Epithelial cell of prostate (primary cell): ENCODE results near the gene GARIN1A.
"Not testable (repeated sequence)": the region's sequence is repeated elsewhere in the genome, so short reads cannot be mapped to it uniquely, and the experiment has no call there.

ENCODE experiments used
- DNase-seq: peaks from one replicate; pipeline ENCODE4 v3.0.0-alpha.2; 2011; ENCODE audit warnings: low read depth, low spot score
- H3K27ac ChIP-seq: fragments of 450-650 bp; 2 replicates; pipeline ENCODE4 v1.5.1; 2017; ENCODE audit warnings: mild to moderate bottlenecking

Gene GARIN1A

DNA sequence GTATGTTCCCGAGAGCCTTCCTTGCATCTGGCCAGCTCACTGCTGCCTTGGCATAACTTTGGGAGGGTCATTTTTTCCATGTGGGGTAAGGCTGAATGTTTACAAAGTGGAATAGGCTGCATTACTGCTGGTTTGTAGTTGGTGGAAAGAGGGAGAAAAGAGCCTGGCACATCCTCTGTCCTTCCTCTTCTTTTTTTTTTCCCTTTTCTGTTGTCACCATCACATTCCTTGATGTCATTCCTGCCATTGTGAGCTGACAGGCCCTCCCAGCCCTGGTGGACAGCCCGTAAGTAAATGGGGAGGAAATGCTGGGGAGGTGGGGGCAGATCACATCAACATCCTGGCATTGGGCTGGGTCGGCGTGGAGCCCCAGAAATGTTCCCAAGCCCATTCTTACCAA lies at the start of gene GARIN1A:
Gene GARIN1A, plus strand, starts transcription at position 301 of the 400 bp plus-strand sequence. CDS start 106 bp downstream, outside the sequence.
- DNase-seq, result no peak
- no peak within 1 kb of the TSS for H3K27ac ChIP-seq

DNA sequence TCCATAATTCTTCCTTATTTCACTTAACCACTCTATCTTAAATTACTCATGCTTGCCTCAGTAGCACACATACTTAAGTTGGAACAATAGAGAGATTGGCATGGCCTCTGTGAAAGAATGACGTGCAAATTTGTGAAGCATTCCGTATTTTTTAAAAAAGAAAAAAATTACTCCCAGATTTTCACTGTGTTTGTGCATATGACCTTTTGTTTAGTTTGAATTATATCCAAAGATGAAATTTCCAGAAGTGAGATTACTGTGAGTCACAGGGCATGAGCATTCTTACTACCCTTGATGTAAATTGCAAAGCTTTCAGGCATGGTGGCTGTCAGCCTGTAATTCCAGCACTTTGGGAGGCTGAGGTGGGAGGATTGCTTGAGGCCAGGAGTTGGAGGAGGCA lies 45.0 kb upstream of the GARIN1A start:
- not testable (repeated sequence) for DNase-seq, H3K27ac ChIP-seq

DNA sequence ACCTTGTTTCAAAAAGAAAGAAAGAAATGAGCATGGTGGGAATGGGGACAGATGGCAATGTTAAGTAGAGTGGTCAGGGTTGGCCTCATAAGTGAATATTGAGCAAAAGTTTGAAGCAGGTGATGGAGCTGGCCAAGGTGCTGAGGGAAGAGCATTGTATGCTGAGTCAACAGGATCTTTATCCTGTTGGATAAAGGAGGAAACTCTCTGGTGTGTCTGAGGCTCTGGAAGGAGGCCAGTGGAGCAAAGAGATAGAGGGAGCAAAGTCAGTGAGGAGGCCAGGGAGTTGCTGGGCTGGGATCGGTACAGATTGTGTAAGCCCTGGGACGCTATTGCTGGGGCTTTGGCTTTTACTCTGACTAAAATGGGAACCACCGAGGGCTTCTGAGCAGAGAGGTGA lies 38.2 kb upstream of the GARIN1A start:
- not testable (repeated sequence) for H3K27ac ChIP-seq, DNase-seq

DNA sequence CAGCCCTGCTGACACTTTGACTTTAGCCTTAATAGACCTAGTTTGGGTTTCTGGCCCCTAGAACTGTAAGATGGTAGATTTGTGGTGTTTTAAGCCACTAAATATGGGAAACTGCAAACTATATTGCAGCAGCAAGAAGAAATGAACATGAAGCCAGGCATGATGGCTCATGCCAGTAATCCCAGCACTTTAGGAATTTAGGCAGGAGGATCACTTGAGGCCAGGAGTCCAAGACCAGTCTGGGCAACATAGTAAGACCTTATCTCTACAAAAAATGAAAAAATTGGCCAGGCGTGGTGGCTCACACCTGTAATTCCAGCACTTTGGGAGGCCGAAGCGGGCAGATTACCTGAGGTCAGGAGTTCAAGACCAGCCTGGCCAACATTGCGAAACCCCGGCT lies 26.9 kb upstream of the GARIN1A start:
- H3K27ac ChIP-seq, DNase-seq: not testable (repeated sequence)

DNA sequence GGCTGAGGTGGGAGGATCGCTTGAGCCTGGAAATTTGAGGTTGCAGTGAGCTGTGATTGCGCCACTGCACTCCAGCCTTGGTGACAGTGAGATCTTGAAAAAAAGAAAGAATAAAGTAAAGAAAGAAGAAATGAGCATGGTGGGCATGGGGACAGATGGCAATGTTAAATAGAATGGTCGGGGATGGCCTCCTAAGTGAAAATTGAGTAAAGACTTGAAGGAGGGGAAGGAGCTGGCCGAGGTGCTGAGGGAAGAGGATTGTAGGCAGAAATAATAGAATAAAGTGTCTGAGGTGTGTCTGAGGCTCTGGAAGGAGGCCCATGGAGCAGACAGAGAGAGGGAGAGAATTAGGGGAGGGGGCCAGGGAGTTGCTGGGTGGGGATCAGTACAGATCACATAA lies 26.2 kb upstream of the GARIN1A start:
- not testable (repeated sequence) for H3K27ac ChIP-seq, DNase-seq

DNA sequence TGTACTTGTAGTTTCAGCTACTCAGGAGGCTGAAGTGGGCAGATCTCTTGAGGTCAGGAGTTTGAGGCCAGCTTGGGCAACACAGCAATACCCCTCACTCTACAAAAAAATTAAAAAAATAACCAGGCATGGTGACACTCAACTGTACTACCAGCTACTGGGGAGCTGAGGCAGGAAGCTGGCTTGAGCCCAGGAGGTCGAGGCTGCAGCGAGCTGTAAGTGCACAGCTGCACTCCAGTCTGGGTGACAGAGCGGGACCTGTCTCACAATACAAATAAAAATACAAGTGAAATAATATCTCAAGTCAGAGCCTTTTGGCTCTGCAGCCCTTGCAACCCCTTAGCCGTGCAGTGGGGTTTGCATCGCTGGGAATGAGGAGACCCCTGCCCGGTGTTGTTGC lies 25.2 kb upstream of the GARIN1A start:
- not testable (repeated sequence) for DNase-seq, H3K27ac ChIP-seq

DNA sequence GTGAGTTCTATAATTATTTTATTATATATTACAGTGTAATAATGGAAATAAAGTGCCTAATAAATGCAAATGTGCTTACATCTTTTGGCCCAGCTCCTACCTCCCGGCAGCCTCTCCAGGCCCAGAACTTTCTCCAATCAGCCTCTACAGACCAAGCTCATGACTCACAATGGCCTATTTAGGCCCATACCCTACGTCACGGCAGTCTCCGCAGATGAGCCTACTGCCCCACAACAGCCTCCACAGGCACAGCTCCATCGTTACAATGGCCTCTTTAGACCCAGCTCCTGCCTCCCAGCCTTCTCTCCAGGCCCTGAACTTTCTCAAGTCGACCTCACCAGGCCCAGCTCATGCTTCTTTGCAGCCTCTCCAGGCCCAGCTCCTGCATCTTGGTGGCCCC lies 21.0 kb upstream of the GARIN1A start:
- not testable (repeated sequence) for DNase-seq, H3K27ac ChIP-seq

DNA sequence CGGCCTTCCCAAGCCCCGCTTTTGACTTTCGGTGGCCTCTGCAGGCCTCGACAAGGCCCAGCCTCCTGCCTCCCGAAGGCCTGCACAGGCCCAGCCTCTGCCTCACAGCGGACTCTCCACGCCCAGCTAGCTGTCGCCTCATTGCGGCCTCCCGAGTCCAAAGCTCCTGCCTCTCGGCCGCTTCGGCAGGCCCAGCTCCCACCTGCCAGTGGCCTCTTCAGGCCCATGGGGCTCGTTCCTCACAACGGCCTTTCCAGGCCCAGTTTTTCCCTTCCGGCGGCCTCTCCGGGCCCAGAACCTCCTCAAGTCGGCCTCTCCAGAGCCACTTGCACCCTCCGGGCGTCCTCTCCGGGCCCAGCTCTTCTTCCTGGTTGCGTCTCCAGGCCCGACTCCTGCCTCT lies 19.5 kb upstream of the GARIN1A start:
- H3K27ac ChIP-seq, DNase-seq: not testable (repeated sequence)

DNA sequence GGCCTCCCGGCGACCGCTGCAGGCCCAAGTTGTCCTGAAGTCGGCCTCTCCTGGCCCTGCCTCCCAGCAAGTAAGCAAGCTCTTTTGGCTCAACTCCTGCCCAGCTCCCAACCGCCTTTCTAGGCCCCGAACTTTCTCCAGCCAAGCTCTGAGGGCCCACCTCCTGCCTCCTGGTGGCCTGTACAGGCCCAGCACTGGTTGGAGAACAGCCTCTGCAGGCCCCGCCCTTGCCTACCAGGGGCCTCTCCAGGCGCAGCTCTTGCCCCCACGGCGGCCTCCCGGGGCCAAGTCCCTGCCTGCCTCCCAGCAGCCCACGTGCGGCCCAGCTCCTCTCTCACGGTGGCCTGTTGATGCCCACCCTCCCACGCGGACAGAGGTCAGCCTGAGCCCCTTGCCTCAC lies 18.9 kb upstream of the GARIN1A start:
- DNase-seq, H3K27ac ChIP-seq: not testable (repeated sequence)

DNA sequence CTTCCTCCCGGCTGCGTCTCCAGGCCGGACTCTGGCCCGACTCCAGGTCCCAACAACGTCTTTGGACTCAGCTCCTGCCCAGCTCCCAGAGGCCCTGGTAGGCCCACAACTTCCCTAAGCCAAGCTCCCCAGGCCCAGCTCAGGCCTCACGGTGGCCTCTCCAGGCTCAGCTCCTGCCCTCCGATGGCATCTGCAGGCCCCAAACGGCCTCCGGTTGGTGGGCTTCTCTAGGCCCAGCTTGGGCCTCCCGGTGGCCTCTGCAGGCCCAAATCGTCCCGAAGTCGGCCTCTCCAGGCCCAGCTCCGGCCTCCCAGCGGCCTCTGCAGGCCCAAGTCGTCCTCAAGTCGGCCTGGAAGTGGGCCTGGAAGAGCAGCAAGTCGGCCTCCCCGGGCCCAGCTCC lies 18.0 kb upstream of the GARIN1A start:
- not testable (repeated sequence) for DNase-seq, H3K27ac ChIP-seq

DNA sequence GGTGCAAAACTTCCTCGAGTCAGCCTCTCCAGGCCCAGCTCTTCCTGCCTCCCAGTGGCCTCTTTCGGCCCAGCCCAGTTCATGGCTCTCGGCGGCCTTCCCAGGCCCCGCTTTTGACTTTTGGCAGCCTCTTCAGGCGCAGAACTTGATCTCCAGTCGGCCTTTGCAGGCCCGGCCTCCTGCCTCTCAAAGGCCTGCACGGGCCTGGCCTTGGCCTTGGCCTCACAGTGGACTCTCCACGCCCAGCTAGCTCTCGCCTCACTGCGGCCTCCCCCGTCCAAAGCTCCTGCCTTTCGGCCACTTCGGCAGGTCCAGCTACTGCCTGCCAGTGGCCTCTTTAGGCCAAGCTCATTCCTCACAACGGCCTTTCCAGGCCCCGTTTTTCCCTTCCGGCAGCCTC lies 17.6 kb upstream of the GARIN1A start:
- H3K27ac ChIP-seq, DNase-seq: not testable (repeated sequence)

DNA sequence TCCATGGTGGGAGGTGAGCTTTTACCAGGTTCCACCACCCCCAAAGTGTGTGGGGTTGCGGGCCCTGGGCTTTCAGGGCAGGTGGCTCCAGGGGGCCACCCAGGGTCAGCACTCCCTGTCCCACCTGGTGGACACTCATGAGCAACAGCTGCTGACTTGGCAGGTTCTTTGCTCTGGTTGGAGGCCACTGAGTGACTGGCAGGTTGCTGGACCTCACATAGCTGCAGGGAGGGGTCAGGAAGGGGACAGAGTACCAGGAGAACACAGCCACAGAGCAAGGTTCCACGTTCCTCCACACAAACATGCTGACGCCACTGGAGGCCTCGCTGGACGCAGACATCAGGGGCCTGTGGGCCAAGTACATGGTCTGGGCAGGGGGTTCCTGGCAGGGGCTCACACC lies 13.7 kb upstream of the GARIN1A start:
- not testable (repeated sequence) for H3K27ac ChIP-seq, DNase-seq

DNA sequence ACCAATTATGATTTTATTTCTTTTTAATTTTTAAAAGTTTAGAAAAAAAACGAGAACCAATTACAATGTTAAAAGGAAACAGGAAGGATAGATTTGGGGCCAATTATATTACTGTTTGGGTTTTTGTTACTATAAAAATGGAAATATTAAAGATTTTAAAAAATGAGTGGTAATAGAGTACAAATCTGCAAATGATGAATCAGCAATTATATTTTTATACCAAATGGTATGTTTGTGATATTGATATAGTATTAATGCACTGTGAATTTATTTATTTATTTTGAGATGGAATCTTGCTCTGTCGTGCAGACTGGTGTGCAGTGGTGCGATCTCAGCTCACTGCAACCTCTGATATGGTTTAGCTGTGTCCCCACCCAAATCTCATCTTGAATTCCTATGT lies 11.5 kb upstream of the GARIN1A start:
- no peak overlapping the region for H3K27ac ChIP-seq
- no peak for DNase-seq

DNA sequence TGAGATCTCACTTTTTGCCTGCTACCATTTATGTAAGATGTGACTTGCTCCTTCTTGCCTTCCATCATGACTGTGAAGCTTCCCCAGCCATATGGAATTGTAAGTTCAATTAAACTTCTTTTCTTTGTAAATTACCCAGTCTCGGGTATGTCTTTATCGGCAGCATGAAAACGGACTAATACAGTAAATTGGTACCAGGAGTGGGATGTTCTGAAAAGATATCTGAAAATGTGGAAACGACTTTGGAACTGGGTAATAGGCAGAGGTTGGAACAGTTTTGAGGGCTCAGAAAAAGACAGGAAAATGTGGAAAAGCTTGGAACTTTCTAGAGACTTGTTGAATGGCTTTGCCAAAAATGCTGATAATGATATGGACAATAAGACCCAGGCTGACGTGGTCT lies 10.6 kb upstream of the GARIN1A start:
- DNase-seq, result no peak
- H3K27ac ChIP-seq, result no peak overlapping the region

DNA sequence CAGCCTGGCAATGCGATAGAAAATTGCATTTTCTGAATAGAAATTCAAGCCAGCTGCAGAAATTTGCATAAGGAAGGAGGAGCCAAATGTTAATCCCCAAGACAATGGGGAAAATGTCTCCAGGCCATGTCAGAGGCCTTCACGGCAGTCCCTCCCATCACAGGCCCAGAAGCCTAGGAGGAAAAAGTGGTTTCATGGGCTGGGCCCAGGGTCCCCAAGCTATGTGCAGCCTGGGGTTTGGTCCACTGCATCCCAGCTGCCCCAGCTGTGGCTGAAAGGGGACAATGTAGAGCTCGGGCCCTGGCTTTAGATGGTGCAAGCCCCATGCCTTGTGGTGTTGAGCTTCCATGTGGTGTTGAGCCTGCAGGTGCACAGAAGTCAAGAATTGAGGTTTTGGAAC lies 10.0 kb upstream of the GARIN1A start:
- no peak for DNase-seq
- no peak overlapping the region for H3K27ac ChIP-seq

DNA sequence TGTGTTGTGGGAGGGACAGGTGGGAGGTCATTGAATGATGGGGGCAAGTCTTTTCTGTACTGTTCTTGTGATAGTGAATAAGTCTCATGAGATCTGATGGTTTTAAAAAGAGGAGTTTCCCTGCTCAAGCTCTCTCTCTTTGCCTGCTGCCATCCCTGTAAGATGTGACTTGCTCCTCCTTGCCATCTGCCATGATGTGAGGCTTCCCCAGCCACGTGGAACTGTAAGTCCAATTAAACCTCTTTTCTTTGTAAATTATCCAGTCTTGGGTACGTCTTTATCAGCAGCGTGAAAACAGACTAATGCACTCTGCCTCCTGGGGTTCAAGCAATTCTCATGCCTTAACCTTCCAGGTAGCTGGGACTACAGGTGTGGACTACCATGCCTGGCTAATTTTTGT lies 8.9 kb upstream of the GARIN1A start:
- H3K27ac ChIP-seq, DNase-seq: not testable (repeated sequence)

DNA sequence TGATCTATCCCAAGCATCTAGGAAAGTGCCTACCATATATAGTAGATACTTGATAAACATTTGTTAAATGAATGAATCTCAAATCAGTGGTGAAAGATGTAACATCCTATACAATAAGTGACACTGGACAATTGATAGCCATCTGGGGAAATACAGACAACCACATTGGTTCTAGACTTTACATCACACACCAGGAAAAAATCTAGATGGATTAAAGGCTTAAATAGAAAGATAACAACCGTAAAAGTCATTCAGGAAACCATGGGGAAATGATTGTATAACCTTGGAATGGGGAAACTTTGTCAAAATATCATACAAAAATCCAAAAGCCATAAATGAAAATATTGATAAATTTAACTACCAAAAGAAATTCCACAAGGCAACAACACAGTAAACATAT lies 7.0 kb upstream of the GARIN1A start:
- H3K27ac ChIP-seq, result no peak overlapping the region
- no peak for DNase-seq

DNA sequence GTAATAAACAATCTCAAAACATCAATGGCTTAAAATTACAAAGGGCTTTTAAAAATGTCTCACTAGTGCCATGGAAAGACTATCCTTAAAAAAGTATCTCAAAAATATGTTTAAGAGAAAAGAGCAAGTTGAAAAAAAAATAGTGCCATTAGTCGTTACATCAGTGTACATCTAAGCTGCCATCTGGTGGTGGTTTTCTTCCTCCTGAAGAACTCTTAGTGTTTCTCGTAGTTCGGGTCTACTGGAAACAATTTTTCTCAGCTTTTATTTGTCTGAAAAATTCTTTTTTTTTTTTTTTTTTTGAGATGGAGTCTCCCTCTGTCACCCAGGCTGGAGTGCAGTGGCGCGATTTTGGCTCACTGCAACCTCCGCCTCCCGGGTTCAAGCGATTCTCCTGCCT lies 5.9 kb upstream of the GARIN1A start:
- no peak overlapping the region for H3K27ac ChIP-seq
- DNase-seq, result no peak

DNA sequence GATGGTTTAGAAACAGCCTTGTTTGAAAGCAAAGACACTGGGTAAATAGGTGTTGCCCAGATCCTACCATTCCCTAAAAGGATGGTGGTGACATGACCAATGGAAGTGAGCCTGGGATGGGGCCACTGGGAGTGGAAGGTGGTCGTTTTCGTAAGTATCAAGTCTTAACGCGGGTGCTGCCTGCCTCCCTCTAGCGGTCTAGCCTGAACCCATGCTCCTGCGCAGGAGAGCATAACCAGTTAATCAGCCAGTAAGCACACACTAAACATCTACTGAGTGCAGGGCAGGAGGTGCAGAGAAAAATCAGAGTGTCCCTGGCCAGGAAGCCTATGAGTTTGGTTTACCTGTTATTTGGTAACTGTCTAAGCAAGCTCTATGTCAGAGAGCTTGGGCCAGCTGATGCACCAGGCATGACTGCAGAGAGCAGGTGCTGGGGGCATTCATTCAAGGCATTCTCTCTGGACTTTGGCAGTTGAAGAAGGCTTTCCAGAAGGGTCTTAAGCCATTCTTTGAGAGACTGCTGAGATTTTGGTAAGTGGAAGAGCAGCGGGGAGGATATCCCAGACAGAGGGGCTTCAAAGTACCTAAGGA lies 930 bp downstream of the GARIN1A start:
- no peak overlapping the region for H3K27ac ChIP-seq
- DNase-seq, result no peak

DNA sequence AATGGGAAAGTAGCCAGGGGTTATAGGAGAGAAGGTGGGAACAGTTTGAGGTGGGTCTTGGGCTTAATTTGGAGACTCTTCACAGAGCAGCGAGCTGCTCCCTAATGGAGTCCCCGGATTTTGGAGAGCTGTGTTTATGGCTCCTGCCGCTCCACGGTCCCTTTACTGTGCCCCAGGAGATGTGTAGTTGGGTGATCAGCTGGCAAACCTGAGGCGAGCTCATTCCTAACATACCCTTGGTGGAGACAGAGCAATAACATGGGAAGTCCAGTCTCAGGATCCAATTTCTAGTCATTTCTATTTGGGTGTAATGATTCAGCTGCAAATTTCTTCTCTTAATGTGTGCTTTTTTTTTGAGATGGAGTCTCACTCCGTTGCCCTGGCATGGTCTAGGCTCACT lies 1.5 kb downstream of the GARIN1A start:
- H3K27ac ChIP-seq, result no peak overlapping the region
- DNase-seq, result no peak

DNA sequence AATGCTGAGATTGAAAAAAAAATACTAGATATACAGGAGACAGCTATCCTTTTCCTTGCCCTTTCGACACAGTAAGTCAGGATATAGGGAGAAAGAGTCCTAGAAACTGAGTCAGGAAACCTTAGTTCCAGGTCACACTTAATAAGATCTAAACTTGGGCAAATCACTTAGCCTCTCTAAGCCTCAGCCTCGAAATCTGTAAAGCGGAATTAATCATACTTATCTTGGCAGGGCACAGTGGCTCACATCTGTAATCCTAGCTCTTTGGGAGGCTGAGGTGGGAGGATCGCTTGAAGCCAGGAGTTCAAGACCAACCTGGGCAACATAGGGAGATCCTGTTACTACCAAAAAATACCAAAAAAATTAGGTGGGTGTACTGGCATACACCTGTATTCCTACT lies 4.6 kb downstream of the GARIN1A start:
- no peak for DNase-seq
- no peak overlapping the region for H3K27ac ChIP-seq

DNA sequence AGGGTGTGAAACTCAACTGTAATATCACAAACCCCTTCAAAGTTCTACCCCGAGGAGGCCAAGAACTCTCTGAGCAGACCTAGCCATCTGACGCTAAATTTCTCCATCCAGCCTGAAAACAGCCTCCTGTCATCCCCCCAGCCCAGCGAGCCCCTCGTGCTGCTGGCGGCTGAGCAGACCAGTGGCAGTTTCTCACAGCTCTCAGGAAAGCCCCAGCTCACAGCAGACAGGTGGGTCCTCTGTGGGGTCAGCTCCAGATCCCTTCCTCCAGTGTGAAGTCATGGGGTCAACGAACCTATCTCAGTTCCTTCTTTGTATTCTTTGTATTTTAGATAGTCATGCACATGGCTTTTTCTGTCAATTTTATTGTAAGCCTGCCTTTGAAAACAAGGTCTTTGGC lies 7.8 kb downstream of the GARIN1A start:
- H3K27ac ChIP-seq, result no peak overlapping the region
- no peak for DNase-seq
